Heart left ventricle (tissue), 13 donors: ENCODE results near the gene TCFL5.

Experiments used
- CTCF ChIP-seq, 12 donors: fragments of 200-600 bp; sonication (generic) in 4 of 12; IDR thresholded peaks; one replicate each; pipeline versions ENCODE4 v1.5.0 to v1.8.0; 2018 to 2022; ENCODE audit warnings: antibody characterized with exemption in 12 of 12, mild to moderate bottlenecking in 5 of 12
- POLR2A ChIP-seq, 2 donors: fragments of 450-650 bp; IDR thresholded peaks; one replicate each; pipeline ENCODE4 v1.6.1; 2017; ENCODE audit warnings: antibody characterized with exemption in 2 of 2, mild to moderate bottlenecking in 2 of 2, moderate library complexity in 2 of 2
- donor health status: ischemic (EF 13 %, LVEDD 7.1; RV severe dilation, severe dysfunction).
- donor health status: DM: no; HTN: yes; CAD: no.
- donor health status: DM: no; HTN: no; CAD: no.
- donor health status: ischemic (EF 25% LVEDD 6.9; RV normal size, moderate dysfunction).
- donor health status: ischemic (EF 25% LVEDD 5.7; RV mildly dilated, moderate dysfunction).
- donor health status: ischemic (EF 35%, LVEDD 5.7; RV mildly dilated, moderate dysfunction).
- donor health status: nonischemic (EF 11% LVEDD 7.7; RV severe dilation, severe dysfunction).
- donor health status: DM: yes; HTN: yes; CAD: no.
- donor health status: PGD.
- donor health status: ischemic (EF 29% LVEDD 5.4; RV normal size, mild dysfunction).
- donor health status: nonischemic (EF 23%, LVEDD 6.1; RV moderate dilation, normal function).

- TF ChIP-seq CTCF (IDR thresholded peaks at IDR 0.05) (no peak), POLR2A (IDR thresholded peaks at IDR 0.05) (no peak)
These were observed 40.5 kb downstream of the TCFL5 start for GRCh38 chr20:62820962-62821725.
